Measurements from ENCODE around the gene CSNK1D. TPM values are rescaled to one million over a fixed set of nuclear protein-coding genes. Genes with fewer than 3 reads are reported as not detected.

CSNK1D gene
- total RNA-seq, 1 donor from 2014 or later = 41.5 TPM

DNA sequence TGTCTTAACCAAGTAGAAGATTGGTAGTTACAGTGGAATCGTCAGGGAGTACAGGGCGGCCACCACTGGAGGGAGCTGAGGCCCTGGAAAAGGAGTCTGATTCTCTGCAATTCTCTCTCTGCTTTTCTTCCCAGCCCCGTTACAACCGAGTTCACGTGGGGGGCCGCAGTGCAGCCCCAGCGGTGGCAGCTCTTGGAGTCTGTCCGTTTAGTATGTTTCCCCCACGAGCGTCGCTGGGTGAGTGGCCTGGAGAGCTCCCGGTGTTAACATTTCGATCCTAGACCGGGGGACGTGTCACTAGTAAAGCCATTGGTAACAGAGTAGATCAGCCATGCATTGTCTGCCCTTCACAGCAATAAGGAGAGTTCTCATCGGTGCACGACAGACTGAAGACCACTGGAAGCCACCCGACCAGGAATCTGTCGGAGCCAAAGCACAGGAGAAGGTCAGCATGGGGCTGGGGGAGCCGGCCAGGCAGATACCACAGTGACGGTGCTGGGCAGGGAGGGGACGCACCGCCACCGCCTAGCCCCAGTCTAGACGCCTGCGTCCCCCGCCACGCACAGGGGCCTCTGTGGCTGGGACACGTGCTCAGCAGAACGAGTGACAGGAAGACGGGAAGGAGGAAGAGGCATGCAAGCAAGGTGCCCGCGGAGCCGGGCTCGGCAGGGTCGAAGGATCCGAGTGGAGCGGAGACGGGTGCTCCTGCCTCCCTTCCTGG is 28.9 kb downstream of the CSNK1D start:
- Histone ChIP-seq H3F3A (ENCODE audit: low read depth) (peaks cover 4% of the 10 kb centered on the region), H3K9me3 (ENCODE audit: low read depth) (no peaks in the 10 kb centered on the region), H3K36me3 (no peaks in the 10 kb centered on the region), H2AFZ (replicated peaks) (no peak overlapping the region), H3K27ac (peak overlapping the region; percentile 46), H3K4me3 (no peak overlapping the region), H3K9ac (no peak overlapping the region), H3K4me1 (no peaks in the 10 kb centered on the region), H4K20me1 (ENCODE audit: low read depth) (peaks cover 97% of the 10 kb centered on the region), H3K4me2 (no peak overlapping the region), H3K79me2 (ENCODE audit: low read depth) (peaks cover 39% of the 10 kb centered on the region), H3K27me3 (no peaks in the 10 kb centered on the region)
- TF ChIP-seq EZH2phosphoT487 (IDR thresholded peaks at IDR 0.05) (no peak), EZH2 (IDR thresholded peaks at IDR 0.05) (no peak)
- TF ChIP-seq, protein P1, sequence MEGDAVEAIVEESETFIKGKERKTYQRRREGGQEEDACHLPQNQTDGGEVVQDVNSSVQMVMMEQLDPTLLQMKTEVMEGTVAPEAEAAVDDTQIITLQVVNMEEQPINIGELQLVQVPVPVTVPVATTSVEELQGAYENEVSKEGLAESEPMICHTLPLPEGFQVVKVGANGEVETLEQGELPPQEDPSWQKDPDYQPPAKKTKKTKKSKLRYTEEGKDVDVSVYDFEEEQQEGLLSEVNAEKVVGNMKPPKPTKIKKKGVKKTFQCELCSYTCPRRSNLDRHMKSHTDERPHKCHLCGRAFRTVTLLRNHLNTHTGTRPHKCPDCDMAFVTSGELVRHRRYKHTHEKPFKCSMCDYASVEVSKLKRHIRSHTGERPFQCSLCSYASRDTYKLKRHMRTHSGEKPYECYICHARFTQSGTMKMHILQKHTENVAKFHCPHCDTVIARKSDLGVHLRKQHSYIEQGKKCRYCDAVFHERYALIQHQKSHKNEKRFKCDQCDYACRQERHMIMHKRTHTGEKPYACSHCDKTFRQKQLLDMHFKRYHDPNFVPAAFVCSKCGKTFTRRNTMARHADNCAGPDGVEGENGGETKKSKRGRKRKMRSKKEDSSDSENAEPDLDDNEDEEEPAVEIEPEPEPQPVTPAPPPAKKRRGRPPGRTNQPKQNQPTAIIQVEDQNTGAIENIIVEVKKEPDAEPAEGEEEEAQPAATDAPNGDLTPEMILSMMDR (IDR thresholded peaks at IDR 0.05) = peak; percentile 53
- DNase-seq (ENCODE audit: low spot score) = no peak
- peak overlapping the region; percentile 42 for H3K4me3 Mint-ChIP-seq
- H3K36me3 Mint-ChIP-seq = peaks cover 26% of the 10 kb centered on the region
- H3K27me3 Mint-ChIP-seq (ENCODE audit: insufficient read depth, low read depth) = peaks cover 5% of the 10 kb centered on the region
- peaks cover 10% of the 10 kb centered on the region for H3K4me1 Mint-ChIP-seq
- H3K27ac Mint-ChIP-seq = no peak overlapping the region
- no peaks in the 10 kb centered on the region for H3K9me3 Mint-ChIP-seq

DNA sequence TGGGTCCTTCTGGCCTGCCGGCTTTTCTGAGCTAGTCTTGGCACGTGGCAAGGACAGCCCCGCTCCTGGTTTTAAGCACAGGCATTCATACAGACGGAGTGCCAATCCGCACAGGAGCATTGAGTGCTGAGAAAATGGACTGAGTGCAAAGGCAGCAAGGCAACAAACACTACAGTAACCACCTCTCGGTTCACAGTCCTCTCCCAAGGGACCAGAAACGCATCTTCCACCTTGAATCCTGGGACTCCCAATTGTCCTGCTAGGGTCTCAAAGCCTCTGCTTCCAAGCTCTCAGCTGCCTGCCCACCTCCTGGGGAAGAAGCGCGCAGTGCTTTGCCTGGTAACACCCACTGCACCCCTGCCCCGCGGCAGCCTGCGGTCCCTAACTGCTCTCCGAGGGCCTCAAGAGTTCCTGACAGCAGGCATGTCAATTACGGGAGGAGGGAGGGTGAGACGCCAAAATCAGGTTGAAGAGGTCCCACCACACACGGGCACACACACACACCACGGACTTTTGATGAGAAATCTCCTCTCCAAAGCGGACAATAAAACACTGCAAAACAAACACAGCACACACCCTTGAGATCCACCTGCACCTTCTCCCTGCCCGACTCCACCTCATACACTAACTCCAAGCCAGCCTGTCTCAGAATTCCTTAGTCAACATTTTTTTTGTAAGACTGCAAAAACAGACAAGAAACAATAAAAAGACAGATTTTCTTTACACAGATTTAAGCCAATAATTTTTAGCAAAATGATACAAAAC is 29.7 kb downstream of the CSNK1D start:
- no peaks in the 10 kb centered on the region for H3K9me3 ChIP-seq (ENCODE audit: low read depth)
- H4K20me1 ChIP-seq (ENCODE audit: low read depth) = peaks cover 96% of the 10 kb centered on the region
- no peak for DNase-seq (ENCODE audit: low spot score)
- peaks cover 9% of the 10 kb centered on the region for H3F3A ChIP-seq (ENCODE audit: low read depth)
- no peak for TF ChIP-seq EZH2phosphoT487 (IDR thresholded peaks at IDR 0.05)
- TF ChIP-seq EZH2 (IDR thresholded peaks at IDR 0.05) = no peak
- TF ChIP-seq, protein P1 (IDR thresholded peaks at IDR 0.05) = no peak
- no peak overlapping the region for H3K4me3 ChIP-seq
- Mint-ChIP-seq H3K27me3 (ENCODE audit: insufficient read depth, low read depth) (peaks cover 5% of the 10 kb centered on the region), H3K9me3 (no peaks in the 10 kb centered on the region), H3K27ac (no peak overlapping the region), H3K4me1 (peaks cover 10% of the 10 kb centered on the region), H3K36me3 (peaks cover 23% of the 10 kb centered on the region), H3K4me3 (no peak overlapping the region)
- H3K79me2 ChIP-seq (ENCODE audit: low read depth) = peaks cover 32% of the 10 kb centered on the region
- H2AFZ ChIP-seq (replicated peaks) = no peak overlapping the region
- no peak overlapping the region for H3K4me2 ChIP-seq
- no peak overlapping the region for H3K9ac ChIP-seq
- no peaks in the 10 kb centered on the region for H3K36me3 ChIP-seq
- no peaks in the 10 kb centered on the region for H3K27me3 ChIP-seq
- H3K27ac ChIP-seq = no peak overlapping the region
- H3K4me1 ChIP-seq = no peaks in the 10 kb centered on the region

GRCh38 chr17:82242977-82243647 is 30.4 kb downstream of the CSNK1D start:
- H3K36me3 ChIP-seq = no peaks in the 10 kb centered on the region

More at GRCh38 chr17:82242977-82243647, 30.4 kb downstream of the CSNK1D start:
- Histone ChIP-seq H3K4me1 (peaks cover 4% of the 10 kb centered on the region), H3K27me3 (no peaks in the 10 kb centered on the region), H3K4me3 (no peak overlapping the region), H3K4me2 (no peak overlapping the region), H3F3A (ENCODE audit: low read depth) (peaks cover 16% of the 10 kb centered on the region), H3K9ac (no peak overlapping the region), H3K79me2 (ENCODE audit: low read depth) (peaks cover 30% of the 10 kb centered on the region), H2AFZ (replicated peaks) (no peak overlapping the region), H4K20me1 (ENCODE audit: low read depth) (peaks cover 96% of the 10 kb centered on the region), H3K27ac (peak overlapping the region; percentile 20), H3K9me3 (ENCODE audit: low read depth) (no peaks in the 10 kb centered on the region)
- Mint-ChIP-seq H3K36me3 (peaks cover 20% of the 10 kb centered on the region), H3K4me1 (peaks cover 11% of the 10 kb centered on the region), H3K9me3 (no peaks in the 10 kb centered on the region), H3K27ac (no peak overlapping the region), H3K4me3 (no peak overlapping the region), H3K27me3 (ENCODE audit: insufficient read depth, low read depth) (peaks cover 5% of the 10 kb centered on the region)
- no peak for DNase-seq (ENCODE audit: low spot score)
- TF ChIP-seq EZH2 (IDR thresholded peaks at IDR 0.05) = no peak
- no peak for TF ChIP-seq EZH2phosphoT487 (IDR thresholded peaks at IDR 0.05)
- TF ChIP-seq, protein P1 (IDR thresholded peaks at IDR 0.05) = no peak
